Caco-2 (cell line): ENCODE data around the gene FRMD4A. TPM values are rescaled to one million over a fixed set of nuclear protein-coding genes. Genes with fewer than 3 reads are reported as not detected.

Source experiments
- BruUV-seq: library from RNA; stranded (reverse); fragments of 400-500 nt; replicated peaks from 2 replicates; lab custom pipeline; 2021; lab: Mats Ljungman, UMichigan
- CTCF ChIA-PET: fragments of 300-600 bp; sonication (Branson Sonifier 250); formaldehyde crosslinking; loops from one replicate; lab custom pipeline; 2022; ENCODE audit warnings: antibody characterized with exemption; lab: Charles Lee
- POLR2A ChIA-PET: fragments of 300-600 bp; sonication (Branson Sonifier 250); formaldehyde crosslinking; loops from one replicate; lab custom pipeline; 2022; ENCODE audit warnings: antibody characterized with exemption; lab: Charles Lee
- DNase-seq, 2 experiments: peaks; one replicate each; pipeline versions ENCODE4 v3.0.0 to v3.0.0-alpha.2; 2020 to 2022
- H3K27me3 ChIP-seq: replicated peaks from 2 replicates; pipeline ENCODE4 v1.6.0; 2011; ENCODE audit warnings: low read length; ENCODE audit not compliant: control insufficient read depth, insufficient read depth
- H3K36me3 ChIP-seq: 2 replicates; pipeline ENCODE4 v1.5.1; 2011; ENCODE audit warnings: low read length; ENCODE audit not compliant: control insufficient read depth, insufficient read depth
- H3K4me1 ChIP-seq: fragments of 250-450 bp; sonication (Bioruptor Pico); 2 replicates; pipeline ENCODE4 v1.5.1; 2020; ENCODE audit warnings: mild to moderate bottlenecking
- H3K4me3 ChIP-seq: 2 replicates; pipeline ENCODE4 v1.5.1; 2011; ENCODE audit warnings: low read depth, mild to moderate bottlenecking, control low read depth, low read length
- H3K9me3 ChIP-seq: fragments of 250-450 bp; sonication (Bioruptor Pico); 2 replicates; pipeline ENCODE4 v1.5.1; 2020; ENCODE audit warnings: mild to moderate bottlenecking, moderate library complexity
- H3K27ac Mint-ChIP-seq: one replicate; pipeline ENCODE4 v1.8.0; 2022; ENCODE audit warnings: mixed read lengths; ENCODE audit not compliant: unreplicated experiment
- H3K27me3 Mint-ChIP-seq: one replicate; pipeline ENCODE4 v1.8.0; 2022; ENCODE audit warnings: mixed read lengths; ENCODE audit not compliant: insufficient read depth, unreplicated experiment
- H3K36me3 Mint-ChIP-seq: one replicate; pipeline ENCODE4 v1.8.0; 2022; ENCODE audit warnings: mild to moderate bottlenecking, mixed read lengths; ENCODE audit not compliant: insufficient read depth, unreplicated experiment
- H3K4me1 Mint-ChIP-seq: one replicate; pipeline ENCODE4 v1.8.0; 2022; ENCODE audit warnings: low read depth, mixed read lengths; ENCODE audit not compliant: unreplicated experiment
- H3K4me3 Mint-ChIP-seq: one replicate; pipeline ENCODE4 v1.8.0; 2022; ENCODE audit warnings: mild to moderate bottlenecking, moderate library complexity, mixed read lengths; ENCODE audit not compliant: unreplicated experiment
- H3K9me3 Mint-ChIP-seq: one replicate; pipeline ENCODE4 v1.8.0; 2022; ENCODE audit warnings: mixed read lengths; ENCODE audit not compliant: unreplicated experiment
- CTCF ChIP-seq, 2 experiments: fragments of 200-600 bp in 1 of 2; IDR thresholded peaks; 1 replicate in 1 of 2; 2 replicates in 1 of 2; pipeline versions ENCODE4 v1.5.1 to v1.8.0; 2011 to 2022; ENCODE audit warnings: antibody characterized with exemption in 1 of 2, control low read depth in 1 of 2, inconsistent platforms in 1 of 2, low read depth in 1 of 2, low read length in 1 of 2, mild to moderate bottlenecking in 1 of 2, moderate library complexity in 1 of 2; ENCODE audit not compliant: insufficient read depth in 1 of 2, severe bottlenecking in 1 of 2, unreplicated experiment in 1 of 2
- intact Hi-C: fragments of 100-400 bp; cut with micrococcal nuclease; formaldehyde crosslinking; loops from one replicate; pipeline ENCODE4 v1.10.0; 2022; ENCODE audit not compliant: unreplicated experiment
- total RNA-seq: library from RNA; stranded (reverse); gene quantifications from 2 replicates; pipeline ENCODE4 v1.2.3, GENCODE V29; 2022

FRMD4A gene
- total RNA-seq, 1 experiment from 2014 or later = 52.1 TPM

DNA sequence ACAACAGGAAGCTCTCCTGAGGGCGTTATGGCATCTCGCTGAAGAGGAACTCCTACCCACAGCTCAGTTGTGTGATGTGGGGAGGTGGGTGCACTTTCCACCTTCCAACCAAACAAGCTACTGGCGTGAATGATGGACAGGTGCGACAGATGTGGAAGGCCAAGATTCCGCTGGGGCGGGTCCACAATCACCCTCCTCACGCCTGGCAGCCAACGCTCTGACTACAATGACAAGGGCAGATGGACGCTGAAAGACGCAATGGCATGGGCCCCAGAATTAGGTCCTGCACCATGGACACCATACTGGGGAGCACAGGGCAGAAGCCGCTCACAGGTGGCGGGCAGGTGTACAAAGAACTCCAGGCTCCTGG is 461.4 kb downstream of the FRMD4A start:
- Histone ChIP-seq H3K4me1 (peaks cover 14% of the 10 kb centered on the region), H3K27me3 (no peaks in the 10 kb centered on the region), H3K9me3 (no peaks in the 10 kb centered on the region), H3K4me3 (no peak overlapping the region), H3K36me3 (no peaks in the 10 kb centered on the region)
- POLR2A ChIA-PET = no interaction called here
- CTCF ChIA-PET = no interaction called here
- H3K36me3 Mint-ChIP-seq = no peaks in the 10 kb centered on the region
- H3K27me3 Mint-ChIP-seq = peaks cover 8% of the 10 kb centered on the region
- intact Hi-C loops = no loop called here
- H3K9me3 Mint-ChIP-seq = no peaks in the 10 kb centered on the region
- no peak overlapping the region for H3K27ac Mint-ChIP-seq
- H3K4me3 Mint-ChIP-seq = no peak overlapping the region
- no peak for TF ChIP-seq CTCF (IDR thresholded peaks at IDR 0.05; ENCODE audit: insufficient read depth in 1 of 2, low read depth in 1 of 2, low read length in 1 of 2, severe bottlenecking in 1 of 2, unreplicated experiment in 1 of 2)
- BruUV-seq = no TSS peak
- H3K4me1 Mint-ChIP-seq = peaks cover 13% of the 10 kb centered on the region
- DNase-seq = no peak

- no peak for TF ChIP-seq CTCF (IDR thresholded peaks at IDR 0.05; ENCODE audit: insufficient read depth in 1 of 2, low read depth in 1 of 2, low read length in 1 of 2, severe bottlenecking in 1 of 2, unreplicated experiment in 1 of 2)
- Histone ChIP-seq H3K4me3 (no peak overlapping the region), H3K36me3 (no peaks in the 10 kb centered on the region), H3K4me1 (peaks cover 14% of the 10 kb centered on the region), H3K9me3 (no peaks in the 10 kb centered on the region), H3K27me3 (no peaks in the 10 kb centered on the region)
- ChIA-PET CTCF (no interaction called here), POLR2A (interaction anchor here (0.6 kb wide), 1 partner anchor 10 kb away, joined by 4 read pairs; no protein-coding TSS in a partner anchor)
- BruUV-seq = no TSS peak
- Mint-ChIP-seq H3K4me3 (no peak overlapping the region), H3K36me3 (no peaks in the 10 kb centered on the region), H3K27ac (no peak overlapping the region), H3K27me3 (peaks cover 8% of the 10 kb centered on the region), H3K9me3 (no peaks in the 10 kb centered on the region), H3K4me1 (peaks cover 13% of the 10 kb centered on the region)
- intact Hi-C loops = no loop called here
- DNase-seq = no peak
Observed at GRCh38 chr10:13868528-13869294, 462.0 kb downstream of the FRMD4A start.

GRCh38 chr10:13867822-13868221 is 462.9 kb downstream of the FRMD4A start:
- H3K27me3 ChIP-seq = no peaks in the 10 kb centered on the region
- H3K4me3 ChIP-seq = no peak overlapping the region
- peaks cover 13% of the 10 kb centered on the region for H3K4me1 Mint-ChIP-seq
- DNase-seq = no peak
- no peaks in the 10 kb centered on the region for H3K36me3 ChIP-seq
- H3K4me1 ChIP-seq = peaks cover 14% of the 10 kb centered on the region
- H3K27ac Mint-ChIP-seq = no peak overlapping the region
- H3K36me3 Mint-ChIP-seq = no peaks in the 10 kb centered on the region
- ChIA-PET CTCF (no interaction called here), POLR2A (interaction anchor here (0.6 kb wide), 1 partner anchor 10 kb away, joined by 4 read pairs; no protein-coding TSS in a partner anchor)
- no peaks in the 10 kb centered on the region for H3K9me3 ChIP-seq
- H3K27me3 Mint-ChIP-seq = peaks cover 5% of the 10 kb centered on the region
- intact Hi-C loops = no loop called here
- H3K4me3 Mint-ChIP-seq = no peak overlapping the region
- BruUV-seq = no TSS peak
- no peak for TF ChIP-seq CTCF (IDR thresholded peaks at IDR 0.05; ENCODE audit: insufficient read depth in 1 of 2, low read depth in 1 of 2, low read length in 1 of 2, severe bottlenecking in 1 of 2, unreplicated experiment in 1 of 2)
- H3K9me3 Mint-ChIP-seq = no peaks in the 10 kb centered on the region
